Measurements from ENCODE around the gene ERC2. TPM values are rescaled to one million over a fixed set of nuclear protein-coding genes. Genes with fewer than 3 reads are reported as not detected.

Gene ERC2
- total RNA-seq, 1 donor from 2014 or later, result 0.65 TPM

- Mint-ChIP-seq H3K4me1 (ENCODE audit: low read depth) (no peaks in the 10 kb centered on the region), H3K27me3 (ENCODE audit: low read depth) (no peaks in the 10 kb centered on the region), H3K9me3 (ENCODE audit: low read depth) (no peaks in the 10 kb centered on the region), H3K36me3 (ENCODE audit: low read depth) (no peaks in the 10 kb centered on the region), H3K27ac (ENCODE audit: unreplicated experiment) (no peak overlapping the region), H3K4me3 (ENCODE audit: unreplicated experiment) (no peak overlapping the region)
- no peak for DNase-seq (ENCODE audit: low spot score)
- TF ChIP-seq, protein P1, sequence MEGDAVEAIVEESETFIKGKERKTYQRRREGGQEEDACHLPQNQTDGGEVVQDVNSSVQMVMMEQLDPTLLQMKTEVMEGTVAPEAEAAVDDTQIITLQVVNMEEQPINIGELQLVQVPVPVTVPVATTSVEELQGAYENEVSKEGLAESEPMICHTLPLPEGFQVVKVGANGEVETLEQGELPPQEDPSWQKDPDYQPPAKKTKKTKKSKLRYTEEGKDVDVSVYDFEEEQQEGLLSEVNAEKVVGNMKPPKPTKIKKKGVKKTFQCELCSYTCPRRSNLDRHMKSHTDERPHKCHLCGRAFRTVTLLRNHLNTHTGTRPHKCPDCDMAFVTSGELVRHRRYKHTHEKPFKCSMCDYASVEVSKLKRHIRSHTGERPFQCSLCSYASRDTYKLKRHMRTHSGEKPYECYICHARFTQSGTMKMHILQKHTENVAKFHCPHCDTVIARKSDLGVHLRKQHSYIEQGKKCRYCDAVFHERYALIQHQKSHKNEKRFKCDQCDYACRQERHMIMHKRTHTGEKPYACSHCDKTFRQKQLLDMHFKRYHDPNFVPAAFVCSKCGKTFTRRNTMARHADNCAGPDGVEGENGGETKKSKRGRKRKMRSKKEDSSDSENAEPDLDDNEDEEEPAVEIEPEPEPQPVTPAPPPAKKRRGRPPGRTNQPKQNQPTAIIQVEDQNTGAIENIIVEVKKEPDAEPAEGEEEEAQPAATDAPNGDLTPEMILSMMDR (IDR thresholded peaks at IDR 0.05), result no peak
Measured at GRCh38 chr3:55912880-55913279, 555.4 kb downstream of the ERC2 start.

DNA sequence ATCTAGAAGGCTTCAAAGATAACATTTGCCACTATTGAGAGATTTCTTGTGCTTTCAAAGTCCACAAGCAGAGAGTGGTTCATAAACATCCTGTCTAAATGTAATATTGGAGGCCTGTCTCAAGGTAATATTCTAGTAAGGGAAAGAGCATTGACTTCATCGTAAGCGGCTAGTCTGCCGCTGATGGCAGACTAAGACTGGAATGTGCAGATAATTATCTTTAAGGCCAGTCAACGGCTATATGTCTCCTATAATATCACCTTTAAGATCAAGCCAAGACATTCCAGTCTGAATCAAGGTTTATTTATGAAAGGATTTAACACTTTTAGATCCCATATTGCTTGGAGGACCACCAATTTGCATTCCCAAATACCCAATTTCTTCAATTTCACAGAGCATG lies 557.0 kb downstream of the ERC2 start:
- no peak overlapping the region for H3K4me3 Mint-ChIP-seq (ENCODE audit: unreplicated experiment)
- no peak overlapping the region for H3K27ac Mint-ChIP-seq (ENCODE audit: unreplicated experiment)
- no peaks in the 10 kb centered on the region for H3K27me3 Mint-ChIP-seq (ENCODE audit: low read depth)
- H3K9me3 Mint-ChIP-seq (ENCODE audit: low read depth), result no peaks in the 10 kb centered on the region
- no peaks in the 10 kb centered on the region for H3K36me3 Mint-ChIP-seq (ENCODE audit: low read depth)
- TF ChIP-seq, protein P1 (IDR thresholded peaks at IDR 0.05), result no peak
- H3K4me1 Mint-ChIP-seq (ENCODE audit: low read depth), result no peaks in the 10 kb centered on the region
- no peak for DNase-seq (ENCODE audit: low spot score)

- Mint-ChIP-seq H3K9me3 (ENCODE audit: low read depth) (no peaks in the 10 kb centered on the region), H3K36me3 (ENCODE audit: low read depth) (no peaks in the 10 kb centered on the region), H3K27me3 (ENCODE audit: low read depth) (no peaks in the 10 kb centered on the region), H3K27ac (ENCODE audit: unreplicated experiment) (no peak overlapping the region), H3K4me3 (ENCODE audit: unreplicated experiment) (no peak overlapping the region), H3K4me1 (ENCODE audit: low read depth) (no peaks in the 10 kb centered on the region)
- DNase-seq (ENCODE audit: low spot score), result no peak
- TF ChIP-seq, protein P1 (IDR thresholded peaks at IDR 0.05), result no peak
Measured at GRCh38 chr3:55910543-55910942, 557.7 kb downstream of the ERC2 start.

GRCh38 chr3:55909373-55909772 lies 558.9 kb downstream of the ERC2 start:
- TF ChIP-seq, protein P1 (IDR thresholded peaks at IDR 0.05), result no peak

DNA sequence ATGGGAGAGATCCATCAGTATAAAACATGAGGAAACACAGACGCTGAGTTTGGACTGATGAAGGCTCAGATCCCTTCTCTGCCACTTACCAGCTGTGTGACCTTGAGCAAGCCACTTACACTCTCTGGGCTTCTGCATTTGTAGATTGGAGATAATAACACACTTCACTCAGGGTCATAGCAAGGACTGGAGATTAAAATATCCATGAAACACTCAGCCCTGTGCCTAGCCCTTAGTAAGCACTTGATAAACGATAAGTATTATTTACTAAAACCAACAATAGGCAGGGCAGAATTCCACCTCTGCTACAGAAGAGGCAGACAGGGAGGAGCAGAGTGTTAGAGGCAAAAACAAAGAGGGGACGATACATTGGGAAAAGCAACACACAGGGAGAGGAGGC lies 560.7 kb downstream of the ERC2 start:
- no peaks in the 10 kb centered on the region for H3K9me3 Mint-ChIP-seq (ENCODE audit: low read depth)
- TF ChIP-seq, protein P1 (IDR thresholded peaks at IDR 0.05), result no peak
- H3K36me3 Mint-ChIP-seq (ENCODE audit: low read depth), result no peaks in the 10 kb centered on the region
- H3K27me3 Mint-ChIP-seq (ENCODE audit: low read depth), result no peaks in the 10 kb centered on the region
- no peak overlapping the region for H3K27ac Mint-ChIP-seq (ENCODE audit: unreplicated experiment)
- H3K4me3 Mint-ChIP-seq (ENCODE audit: unreplicated experiment), result no peak overlapping the region
- H3K4me1 Mint-ChIP-seq (ENCODE audit: low read depth), result no peaks in the 10 kb centered on the region
- DNase-seq (ENCODE audit: low spot score), result no peak

More at GRCh38 chr3:55909373-55909772, 558.9 kb downstream of the ERC2 start:
- Mint-ChIP-seq H3K4me1 (ENCODE audit: low read depth) (no peaks in the 10 kb centered on the region), H3K36me3 (ENCODE audit: low read depth) (no peaks in the 10 kb centered on the region), H3K27ac (ENCODE audit: unreplicated experiment) (no peak overlapping the region), H3K4me3 (ENCODE audit: unreplicated experiment) (no peak overlapping the region), H3K27me3 (ENCODE audit: low read depth) (no peaks in the 10 kb centered on the region), H3K9me3 (ENCODE audit: low read depth) (no peaks in the 10 kb centered on the region)
- no peak for DNase-seq (ENCODE audit: low spot score)

Measured in chondrocyte (in vitro differentiated cells).